ENCODE results near the gene ENO1. TPM values are rescaled to one million over a fixed set of nuclear protein-coding genes. Genes with fewer than 3 reads are reported as not detected.

Gene ENO1
- total and polyA plus RNA-seq, 2 of the 4 experiments (the other 2 are of a cell fraction), result 2,125 to 3,643 TPM

GRCh38 chr1:8883491-8883890, 5.0 kb upstream of the ENO1 start:
- H3K4me1 ChIP-seq (ENCODE audit: control insufficient read depth, insufficient read depth, low read length), result peaks cover 12% of the 10 kb centered on the region
- ATAC-seq (ENCODE audit: low read depth), result no peak
- H3K56ac ChIP-seq (ENCODE audit: extremely low read depth, insufficient read depth, low read length), result no peak overlapping the region
- H2BK20ac ChIP-seq (ENCODE audit: low read depth, low read length), result no peak overlapping the region
- 33% methylated on average over 1 of the region's 3 CpGs; no CpG with 5 or more reads in 1 of the 2 experiments for WGBS, 2 experiments (ENCODE audit: extremely low coverage in 2 of 2, insufficient read length in 1 of 2)
- no peak overlapping the region for H3K14ac ChIP-seq (replicated peaks; ENCODE audit: low read depth, low read length)
- H3K27ac ChIP-seq (ENCODE audit: insufficient read depth, low read length), result no peak overlapping the region
- no peak overlapping the region for H4K8ac ChIP-seq (ENCODE audit: low read depth in 2 of 2, low read length in 2 of 2)
- H2BK15ac ChIP-seq (ENCODE audit: low read depth, low read length), result no peak overlapping the region
- in situ Hi-C loops (cut with MboI; ENCODE audit: low sequenced_read_pairs), result no loop called here
- H3K36me3 ChIP-seq (ENCODE audit: control insufficient read depth, insufficient read depth, low read length), result no peaks in the 10 kb centered on the region
- H4K91ac ChIP-seq (ENCODE audit: insufficient read depth, low read depth, low read length), result no peak overlapping the region
- peaks cover 3% of the 10 kb centered on the region for H3K9me1 ChIP-seq (ENCODE audit: insufficient read depth, low read length)
- H3K4me3 ChIP-seq (ENCODE audit: insufficient read depth, low read depth, low read length), result no peak overlapping the region
- H4K5ac ChIP-seq (ENCODE audit: low read depth, low read length), result no peak overlapping the region
- H2AK5ac ChIP-seq (ENCODE audit: low read depth, low read length), result no peak overlapping the region
- no peaks in the 10 kb centered on the region; the same call in 1 of the 2 replicates for H4K20me1 ChIP-seq (ENCODE audit: insufficient read depth, low read length)
- intact Hi-C loops (cut with micrococcal nuclease), result no loop called here
- BruUV-seq (replicated peaks), result no TSS peak
- TF ChIP-seq MAZ (IDR thresholded peaks at IDR 0.05; ENCODE audit: borderline replicate concordance, low read depth, low read length) (no peak), CHD1 (IDR thresholded peaks at IDR 0.05; ENCODE audit: low read depth, low read length) (no peak), POLR2A (IDR thresholded peaks at IDR 0.05; ENCODE audit: low read depth, low read length) (no peak), RAD21 (IDR thresholded peaks at IDR 0.05; ENCODE audit: low read length) (no peak), RCOR1 (IDR thresholded peaks at IDR 0.05; ENCODE audit: insufficient replicate concordance, low read length) (no peak), USF2 (IDR thresholded peaks at IDR 0.05; ENCODE audit: low read depth, low read length) (no peak), ELK1 (IDR thresholded peaks at IDR 0.05; ENCODE audit: borderline replicate concordance, low read depth, low read length) (no peak), SMC3 (IDR thresholded peaks at IDR 0.05; ENCODE audit: low read depth, low read length) (no peak), MAFK (IDR thresholded peaks at IDR 0.05; ENCODE audit: low read depth, low read length) (no peak), CTCF (conservative IDR thresholded peaks at IDR 0.05; ENCODE audit: low read depth, low read length) (no peak), BHLHE40 (IDR thresholded peaks at IDR 0.05; ENCODE audit: low read depth, low read length) (no peak), FOS (IDR thresholded peaks at IDR 0.05; ENCODE audit: low read depth, low read length) (no peak), MXI1 (IDR thresholded peaks at IDR 0.05; ENCODE audit: borderline replicate concordance, low read depth, low read length) (no peak), NFE2L2 (IDR thresholded peaks at IDR 0.05; ENCODE audit: low read depth, low read length) (no peak), RFX5 (IDR thresholded peaks at IDR 0.05; ENCODE audit: low read depth, low read length) (no peak), CEBPB (IDR thresholded peaks at IDR 0.05; ENCODE audit: low read depth, low read length) (no peak)
- no peak overlapping the region for H3K9ac ChIP-seq (ENCODE audit: low read depth, low read length)
- H3K4ac ChIP-seq (ENCODE audit: low read depth, low read length), result no peak overlapping the region
- POLR2A ChIA-PET (ENCODE audit: unreplicated experiment), result no interaction called here
- H3K18ac ChIP-seq (ENCODE audit: low read depth, low read length), result no peak overlapping the region
- H2BK5ac ChIP-seq (ENCODE audit: low read depth, low read length, poor library complexity, severe bottlenecking), result no peak overlapping the region
- no peak overlapping the region for H2AFZ ChIP-seq (replicated peaks; ENCODE audit: low read length, poor library complexity)
- no peak overlapping the region for H2BK120ac ChIP-seq (ENCODE audit: low read depth, low read length)
- peaks cover 0 to 11% of the 10 kb centered on the region in 2 experiments; a peak in 2 of 4 replicates for H3K79me1 ChIP-seq (ENCODE audit: low read depth in 1 of 2, low read length in 2 of 2)
- no peak overlapping the region for H2AK9ac ChIP-seq (replicated peaks; ENCODE audit: low read depth, low read length, poor library complexity)
- no peaks in the 10 kb centered on the region for H3K27me3 ChIP-seq (ENCODE audit: control insufficient read depth, insufficient read depth, low read length)
- H3K9me3 ChIP-seq (ENCODE audit: control insufficient read depth, insufficient read depth, low read length), result no peaks in the 10 kb centered on the region
- CTCF ChIA-PET, result no interaction called here
- no peak for DNase-seq
- dilution Hi-C loops (cut with HindIII; ENCODE audit: low sequenced_read_pairs, unreplicated experiment), result no loop called here
- H3K4me2 ChIP-seq (ENCODE audit: low read depth, low read length), result no peak overlapping the region
- no peak overlapping the region for H3K23ac ChIP-seq (ENCODE audit: low read depth, low read length)
